ENCODE measurements around the gene TRABD2B. TPM values are rescaled to one million over a fixed set of nuclear protein-coding genes. Genes with fewer than 3 reads are reported as not detected.

Gene TRABD2B
- total RNA-seq, 1 donor from 2014 or later, result under 0.01 TPM

GRCh38 chr1:47830021-47830420 is 167.2 kb downstream of the TRABD2B start:
- no peak for DNase-seq (ENCODE audit: low read depth in 2 of 2)

- no peak for DNase-seq (ENCODE audit: low read depth in 2 of 2)
Observed at GRCh38 chr1:47828978-47829377, 168.2 kb downstream of the TRABD2B start.

DNA sequence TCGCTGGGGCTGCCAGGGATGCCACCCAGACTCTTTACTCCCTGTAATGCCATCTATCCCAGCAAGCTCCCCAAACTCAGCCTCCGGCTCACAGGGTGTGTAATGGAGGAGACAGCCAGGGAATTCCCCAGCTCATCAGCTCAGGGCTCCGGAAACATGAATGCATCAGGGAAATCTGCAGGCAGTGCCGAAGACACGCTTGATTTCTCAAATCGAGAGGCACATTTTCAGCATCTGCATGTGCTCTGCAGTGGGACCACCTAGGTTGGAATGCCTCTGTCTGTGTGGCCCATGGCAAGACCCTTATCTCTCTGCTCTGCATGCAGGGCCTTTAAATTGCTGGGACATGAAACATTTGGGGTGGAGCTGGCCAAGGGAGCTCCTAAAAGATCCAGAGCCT is 170.1 kb downstream of the TRABD2B start:
- DNase-seq (ENCODE audit: low read depth in 2 of 2), result no peak

- DNase-seq (ENCODE audit: low read depth in 2 of 2), result no peak
Observed at GRCh38 chr1:47824716-47825115, 172.5 kb downstream of the TRABD2B start.

- no peak for DNase-seq (ENCODE audit: low read depth in 2 of 2)
Observed at GRCh38 chr1:47824297-47824696, 172.9 kb downstream of the TRABD2B start.

- DNase-seq (ENCODE audit: low read depth in 2 of 2), result no peak
Observed at GRCh38 chr1:47823040-47823808, 174.0 kb downstream of the TRABD2B start.

GRCh38 chr1:47821760-47822159 is 175.4 kb downstream of the TRABD2B start:
- no peak for DNase-seq (ENCODE audit: low read depth in 2 of 2)

DNA sequence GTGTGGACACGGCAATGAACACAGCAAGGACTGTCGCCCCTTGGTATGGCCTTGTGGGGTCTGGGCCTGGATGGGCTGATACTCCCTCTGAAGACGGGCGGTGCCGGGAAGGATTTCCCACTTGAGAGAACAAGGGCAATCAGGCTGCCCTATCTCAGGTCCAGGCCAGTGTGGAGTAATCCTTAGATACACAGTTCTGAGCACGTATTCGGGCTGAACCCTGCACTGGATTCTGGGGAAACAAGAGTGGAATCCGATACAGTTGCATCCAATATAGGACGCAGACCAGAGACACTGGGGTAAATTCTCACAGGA is 177.7 kb downstream of the TRABD2B start:
- DNase-seq (ENCODE audit: low read depth in 2 of 2), result no peak

DNA sequence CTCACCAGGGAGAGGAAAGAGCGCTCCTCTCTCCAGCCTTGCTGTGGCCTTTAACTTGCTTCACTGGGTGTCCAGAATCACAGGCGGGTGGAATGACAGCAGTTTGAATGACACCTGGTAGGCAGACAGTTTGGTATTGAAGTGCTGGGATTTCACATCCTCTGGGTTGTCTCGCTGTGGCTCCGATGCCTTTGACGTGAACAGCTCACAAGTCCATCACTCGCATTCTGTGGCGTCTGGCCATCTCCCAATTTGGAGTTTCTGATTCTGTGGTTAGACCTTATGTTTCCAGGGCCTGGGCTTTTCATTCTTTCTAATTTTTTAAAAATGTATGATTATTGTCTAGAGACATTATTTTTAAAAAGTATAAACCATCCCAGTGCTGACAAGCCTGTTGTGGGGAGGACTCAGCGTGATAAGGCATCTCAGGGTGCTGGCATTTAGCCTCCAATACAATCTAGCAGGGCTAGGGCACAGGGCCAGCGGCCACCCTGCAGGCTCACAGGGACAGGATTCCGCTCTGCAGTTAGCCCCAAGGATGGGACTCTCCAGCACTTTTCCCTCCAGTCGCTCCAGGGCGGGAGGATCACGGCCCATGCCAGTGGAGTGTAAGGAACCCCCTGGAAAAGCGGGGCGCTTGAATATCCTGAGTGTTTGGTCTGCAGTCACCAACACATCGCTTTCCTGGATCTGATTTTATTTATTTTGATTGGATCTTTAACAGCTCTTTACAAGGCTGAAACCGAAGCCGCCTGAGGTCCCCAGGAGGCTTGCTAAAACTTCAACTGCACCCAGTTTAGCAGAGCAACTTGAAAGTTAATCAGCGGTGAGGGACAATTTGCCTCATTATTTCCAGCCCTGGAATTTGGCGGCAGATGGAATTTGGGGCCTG is 178.3 kb downstream of the TRABD2B start:
- DNase-seq (ENCODE audit: low read depth in 2 of 2), result no peak

DNA sequence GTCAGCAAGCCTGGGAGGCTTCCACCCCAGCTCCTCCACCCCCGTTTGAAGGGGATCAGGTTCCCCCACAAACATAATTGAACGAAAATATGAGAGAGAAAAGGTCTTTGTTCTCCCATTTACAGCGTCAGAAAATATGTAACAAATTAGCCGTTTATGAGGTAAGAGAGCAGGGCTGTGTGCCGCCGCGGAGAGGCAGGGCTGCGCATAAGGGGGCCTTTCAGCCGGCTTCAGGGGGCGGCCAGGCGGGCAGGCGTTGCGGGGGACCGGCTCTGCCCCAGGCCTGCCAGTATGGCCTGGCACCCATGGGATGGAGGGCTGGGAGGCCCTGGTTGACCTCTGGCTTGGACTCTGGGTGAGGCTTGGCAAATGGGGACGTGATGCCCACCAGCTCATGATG is 179.3 kb downstream of the TRABD2B start:
- no peak for DNase-seq (ENCODE audit: low read depth in 2 of 2)

DNA sequence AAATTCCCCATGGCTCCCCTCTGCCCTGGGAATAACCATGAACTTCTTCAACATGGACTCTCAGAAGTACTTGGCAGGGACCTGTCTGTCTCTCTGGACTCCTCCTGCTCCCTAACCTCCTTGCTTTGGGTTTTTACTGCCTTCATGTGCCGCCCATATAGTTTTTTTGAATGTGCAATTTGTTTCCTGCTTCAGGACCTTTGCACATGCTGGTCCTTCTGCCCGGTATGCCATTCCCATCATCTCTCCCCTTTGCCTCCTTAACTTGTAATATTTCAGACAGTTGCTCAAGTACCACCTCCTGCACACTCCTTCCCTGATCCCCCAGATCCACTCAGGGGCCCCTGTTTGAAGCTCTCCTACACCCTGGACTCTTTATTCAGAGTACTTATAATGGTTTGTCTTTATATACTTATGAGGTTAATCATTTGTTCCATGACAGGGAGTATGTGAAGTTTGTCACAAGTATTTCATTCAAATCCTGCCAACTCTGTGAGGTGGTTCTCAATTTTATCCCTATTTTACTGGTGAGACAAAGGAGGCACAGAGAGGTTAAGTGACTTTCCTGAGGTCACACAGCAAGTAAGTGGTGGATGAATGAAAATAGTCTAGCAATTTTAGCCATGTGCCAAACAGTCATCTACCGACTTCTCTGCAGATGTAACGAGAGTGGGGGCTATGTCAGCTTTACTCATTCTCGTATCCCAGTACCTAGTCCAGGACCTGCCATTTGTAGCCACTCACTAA is 180.7 kb downstream of the TRABD2B start:
- no peak for DNase-seq (ENCODE audit: low read depth in 2 of 2)

DNA sequence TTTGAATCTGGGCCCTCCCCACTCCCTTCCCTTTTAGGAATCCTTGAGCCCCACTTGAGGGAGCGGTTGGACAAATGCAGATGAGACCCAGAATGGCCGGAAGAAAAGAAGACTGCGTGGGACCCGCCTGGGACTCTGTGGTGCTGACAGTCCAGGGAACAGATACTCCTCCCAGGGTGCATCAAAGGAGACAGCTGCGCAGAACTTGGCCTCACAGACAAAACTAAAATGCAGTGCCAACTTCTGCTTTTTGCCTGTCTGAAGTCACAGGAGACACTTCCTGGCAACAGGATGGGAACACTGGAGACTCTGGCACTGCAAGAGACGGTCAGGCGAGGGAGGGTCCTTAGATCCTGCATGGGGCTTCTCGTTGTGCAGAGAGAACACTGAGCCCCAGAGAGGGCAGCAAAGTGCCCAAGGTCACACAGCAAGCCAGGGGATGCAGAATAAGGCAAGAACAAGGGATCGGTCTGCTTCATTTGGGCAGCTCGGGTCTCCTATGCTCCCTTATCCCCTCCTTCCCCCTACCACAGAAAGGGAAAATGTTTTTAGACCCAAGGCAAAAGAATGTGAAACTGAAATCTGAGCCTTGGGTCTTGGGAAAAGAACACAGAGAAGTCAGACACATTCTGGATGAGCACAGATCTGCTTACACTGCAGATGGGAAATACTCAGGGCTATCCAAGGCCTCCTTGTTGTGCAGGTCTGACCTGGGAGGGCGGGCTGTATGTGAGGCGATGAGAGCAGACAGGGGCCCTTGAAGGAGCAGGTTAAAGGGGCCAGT is 182.4 kb downstream of the TRABD2B start:
- DNase-seq (ENCODE audit: low read depth in 2 of 2), result no peak

DNA sequence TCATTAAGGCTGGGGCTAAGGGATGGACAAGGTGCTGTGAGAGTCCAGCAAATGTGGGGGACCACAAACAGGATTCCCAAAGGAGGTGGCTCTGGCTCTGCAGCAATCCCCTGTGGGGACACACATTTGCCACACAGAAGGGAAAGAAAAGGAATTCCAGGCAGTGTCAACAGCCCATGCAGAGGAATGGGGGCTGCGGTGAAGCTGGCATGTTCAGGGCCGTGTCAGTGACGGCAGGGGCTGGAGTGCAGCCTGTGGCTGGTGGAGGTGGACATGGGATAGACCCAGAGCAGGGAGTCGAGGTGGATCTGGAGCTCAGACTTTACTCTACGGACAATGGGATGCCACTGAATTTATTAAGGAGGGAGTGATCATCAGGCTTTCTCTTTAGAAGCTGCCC is 183.2 kb downstream of the TRABD2B start:
- DNase-seq (ENCODE audit: low read depth in 2 of 2), result no peak

GRCh38 chr1:47812904-47813514 is 184.2 kb downstream of the TRABD2B start:
- no peak for DNase-seq (ENCODE audit: low read depth in 2 of 2)

- DNase-seq (ENCODE audit: low read depth in 2 of 2), result no peak
Observed at GRCh38 chr1:47810964-47811682, 186.1 kb downstream of the TRABD2B start.

- no peak for DNase-seq (ENCODE audit: low read depth in 2 of 2)
Observed at GRCh38 chr1:47809301-47810084, 187.7 kb downstream of the TRABD2B start.

GRCh38 chr1:47808612-47809011 is 188.6 kb downstream of the TRABD2B start:
- no peak for DNase-seq (ENCODE audit: low read depth in 2 of 2)

DNA sequence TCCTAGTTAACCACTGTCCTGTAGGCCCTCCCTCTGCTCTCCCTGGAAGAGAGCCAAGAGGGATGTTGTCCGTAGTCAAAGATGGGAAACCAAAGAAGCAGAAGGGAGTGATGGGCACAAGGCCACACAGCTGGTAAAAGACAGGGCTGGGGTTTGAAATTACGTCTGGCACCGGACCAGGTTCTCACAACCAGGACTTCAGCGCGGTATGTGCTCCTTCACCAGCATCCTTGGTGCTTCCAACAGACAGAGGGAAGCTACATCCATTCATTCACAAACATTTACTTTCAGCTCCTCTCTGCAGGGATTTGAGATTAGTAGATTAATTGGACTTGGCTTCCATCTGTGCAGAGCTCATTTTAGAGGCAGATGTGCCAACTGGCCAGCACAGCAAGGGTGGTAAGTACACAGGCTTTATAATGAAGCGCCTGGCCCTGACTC is 191.2 kb downstream of the TRABD2B start:
- no peak for DNase-seq (ENCODE audit: low read depth in 2 of 2)

GRCh38 chr1:47805018-47805417 is 192.2 kb downstream of the TRABD2B start:
- DNase-seq (ENCODE audit: low read depth in 2 of 2), result no peak

All from dermis microvascular lymphatic vessel endothelial cell (primary cell).